HEK293 (cell line): ENCODE measurements around the gene TBX4.

ENCODE experiments used
- CTCF ChIA-PET: fragments of 350-600 bp; formaldehyde crosslinking; extraction: SDS; loops from one replicate; lab custom pipeline; 2021; ENCODE audit warnings: antibody characterized with exemption; lab: Yijun Ruan, JAX
- POLR2A ChIA-PET: fragments of 300-600 bp; formaldehyde crosslinking; extraction: SDS; loops from one replicate; lab custom pipeline; 2020; ENCODE audit warnings: antibody characterized with exemption, inconsistent platforms; lab: Yijun Ruan, JAX
- H3K27ac ChIP-seq: fragments of 200-500 bp; sonication (Bioruptor generic); 2 replicates; pipeline ENCODE4 v1.5.1; 2014; ENCODE audit warnings: low read depth, low read length, control low read depth, inconsistent platforms; ENCODE audit errors: extremely low read depth
- H3K36me3 ChIP-seq, 2 experiments: fragments of 200-500 bp in 1 of 2; sonication (Bioruptor generic) in 1 of 2; 1 replicate in 1 of 2; 2 replicates in 1 of 2; pipeline ENCODE4 v1.5.1; 2014 to 2017; ENCODE audit warnings: inconsistent platforms in 2 of 2, low read length in 2 of 2; ENCODE audit not compliant: control insufficient read depth in 2 of 2, insufficient read depth in 1 of 2
- H3K4me1 ChIP-seq: fragments of 200-500 bp; sonication (Bioruptor generic); 2 replicates; pipeline ENCODE4 v1.5.1; 2014; ENCODE audit warnings: mild to moderate bottlenecking, low read length, inconsistent platforms; ENCODE audit not compliant: control insufficient read depth, insufficient read depth
- H3K4me3 ChIP-seq: 2 replicates; pipeline ENCODE4 v1.5.1; 2011; ENCODE audit warnings: low read depth, mild to moderate bottlenecking, control low read depth, low read length, moderate library complexity
- H3K9me3 ChIP-seq: fragments of 200-500 bp; sonication (Bioruptor generic); 2 replicates; pipeline ENCODE4 v1.5.1; 2014; ENCODE audit warnings: low read depth, low read length, inconsistent platforms; ENCODE audit not compliant: control insufficient read depth, insufficient read depth
- KLF7 ChIP-seq: fragments of 450-650 bp; formaldehyde crosslinking; IDR thresholded peaks from 2 replicates; pipeline ENCODE4 v1.5.1; 2016; ENCODE audit warnings: missing biosample characterization, missing genetic modification characterization, borderline replicate concordance
- MZF1 ChIP-seq: fragments of 450-650 bp; formaldehyde crosslinking; IDR thresholded peaks from 2 replicates; pipeline ENCODE4 v1.5.1; 2017; ENCODE audit warnings: missing biosample characterization, missing genetic modification characterization, borderline replicate concordance
- PRDM6 ChIP-seq: fragments of 450-650 bp; formaldehyde crosslinking; IDR thresholded peaks from 2 replicates; pipeline ENCODE4 v1.5.1; 2017; ENCODE audit warnings: missing biosample characterization, missing genetic modification characterization
- ZBTB26 ChIP-seq: fragments of 450-650 bp; formaldehyde crosslinking; optimal IDR thresholded peaks from 2 replicates; pipeline ENCODE3; 2016; ENCODE audit warnings: missing biosample characterization, mild to moderate bottlenecking, missing genetic modification characterization
- ZEB2 ChIP-seq: fragments of 450-650 bp; formaldehyde crosslinking; IDR thresholded peaks from 2 replicates; pipeline ENCODE4 v1.5.1; 2016; ENCODE audit warnings: missing biosample characterization, missing genetic modification characterization
- ZFP69B ChIP-seq: fragments of 450-650 bp; formaldehyde crosslinking; IDR thresholded peaks from 2 replicates; pipeline ENCODE4 v1.5.1; 2016; ENCODE audit warnings: missing biosample characterization, missing genetic modification characterization
- ZNF132 ChIP-seq: fragments of 450-650 bp; formaldehyde crosslinking; IDR thresholded peaks from 2 replicates; pipeline ENCODE4 v1.5.1; 2017; ENCODE audit warnings: missing biosample characterization, missing genetic modification characterization, borderline replicate concordance
- ZNF155 ChIP-seq: fragments of 450-650 bp; formaldehyde crosslinking; IDR thresholded peaks from 2 replicates; pipeline ENCODE4 v1.5.1; 2016; ENCODE audit warnings: missing biosample characterization, missing genetic modification characterization
- ZNF26 ChIP-seq: fragments of 450-650 bp; formaldehyde crosslinking; IDR thresholded peaks from 2 replicates; pipeline ENCODE4 v1.5.1; 2016; ENCODE audit warnings: missing biosample characterization, missing genetic modification characterization
- ZNF266 ChIP-seq: fragments of 450-650 bp; formaldehyde crosslinking; IDR thresholded peaks from 2 replicates; pipeline ENCODE4 v1.5.1; 2016; ENCODE audit warnings: missing biosample characterization, missing genetic modification characterization, low read depth
- ZNF416 ChIP-seq: fragments of 450-650 bp; formaldehyde crosslinking; IDR thresholded peaks from 2 replicates; pipeline ENCODE4 v1.5.1; 2016; ENCODE audit warnings: missing biosample characterization, missing genetic modification characterization
- ZNF433 ChIP-seq: fragments of 450-650 bp; formaldehyde crosslinking; IDR thresholded peaks from 2 replicates; pipeline ENCODE4 v1.5.1; 2016; ENCODE audit warnings: missing biosample characterization, missing genetic modification characterization, low read depth
- ZNF510 ChIP-seq: fragments of 450-650 bp; formaldehyde crosslinking; IDR thresholded peaks from 2 replicates; pipeline ENCODE4 v1.5.1; 2018; ENCODE audit warnings: mild to moderate bottlenecking, missing genetic modification characterization, missing biosample characterization; ENCODE audit not compliant: insufficient replicate concordance
- ZNF529 ChIP-seq: fragments of 450-650 bp; formaldehyde crosslinking; IDR thresholded peaks from 2 replicates; pipeline ENCODE4 v1.5.1; 2017; ENCODE audit warnings: missing genetic modification characterization, missing biosample characterization; ENCODE audit not compliant: insufficient replicate concordance
- ZNF548 ChIP-seq: fragments of 450-650 bp; formaldehyde crosslinking; IDR thresholded peaks from 2 replicates; pipeline ENCODE4 v1.5.1; 2016; ENCODE audit warnings: missing biosample characterization, missing genetic modification characterization
- ZNF561 ChIP-seq: fragments of 450-650 bp; IDR thresholded peaks from 2 replicates; pipeline ENCODE4 v1.5.1; 2018; ENCODE audit warnings: missing biosample characterization, missing genetic modification characterization, borderline replicate concordance
- ZNF629 ChIP-seq: fragments of 450-650 bp; formaldehyde crosslinking; IDR thresholded peaks from 2 replicates; pipeline ENCODE4 v1.5.1; 2017; ENCODE audit warnings: missing biosample characterization, missing genetic modification characterization
- ZNF670 ChIP-seq: fragments of 450-650 bp; formaldehyde crosslinking; IDR thresholded peaks from 2 replicates; pipeline ENCODE4 v1.5.1; 2016; ENCODE audit warnings: missing biosample characterization, missing genetic modification characterization, low read depth
- ZNF704 ChIP-seq: fragments of 450-650 bp; formaldehyde crosslinking; IDR thresholded peaks from 2 replicates; pipeline ENCODE4 v1.5.1; 2016; ENCODE audit warnings: missing biosample characterization, missing genetic modification characterization
- ZXDB ChIP-seq: fragments of 450-650 bp; formaldehyde crosslinking; IDR thresholded peaks from 2 replicates; pipeline ENCODE4 v1.5.1; 2016; ENCODE audit warnings: missing biosample characterization, missing genetic modification characterization

TBX4 gene

GRCh38 chr17:61462719-61463315 is 10.6 kb downstream of the TBX4 start:
- no peaks in the 10 kb centered on the region; the same call in 1 of the 2 replicates for H3K4me1 ChIP-seq
- no peak overlapping the region for H3K27ac ChIP-seq
- ChIA-PET POLR2A (no interaction called here), CTCF (interaction anchor here (0.6 to 1.3 kb wide), 3 partner anchors 15 to 274 kb away, joined by 3 to 5 read pairs (median 3); no protein-coding TSS in a partner anchor)
- H3K9me3 ChIP-seq, result no peaks in the 10 kb centered on the region
- H3K4me3 ChIP-seq, result no peak overlapping the region
- H3K36me3 ChIP-seq, result no peaks in the 10 kb centered on the region
- TF ChIP-seq ZNF561 (tag by site-specific recombination) (no peak), ZNF155 (tag by site-specific recombination) (no peak), MZF1 (no peak), ZNF26 (tag by site-specific recombination) (no peak), ZBTB26 (no peak), ZNF266 (tag by site-specific recombination) (no peak), ZNF529 (tag by site-specific recombination) (no peak), ZNF132 (no peak), ZNF510 (tag by site-specific recombination) (no peak), ZNF433 (tag by site-specific recombination) (no peak), ZNF629 (tag by site-specific recombination) (no peak), ZNF670 (tag by site-specific recombination) (no peak), ZXDB (no peak), ZEB2 (tag by site-specific recombination) (no peak), KLF7 (tag by site-specific recombination) (no peak), PRDM6 (no peak), ZNF548 (tag by site-specific recombination) (no peak), ZFP69B (no peak), ZNF704 (tag by site-specific recombination) (no peak), ZNF416 (no peak)
